SK-N-SH (cell line): ENCODE results near the gene KCNJ10. TPM values are rescaled to one million over a fixed set of nuclear protein-coding genes. Genes with fewer than 3 reads are reported as not detected.

ENCODE experiments used
- CTCF ChIA-PET: fragments of 300-600, 350-600 bp; formaldehyde crosslinking; extraction: SDS; loops from one replicate; lab custom pipeline; 2021; lab: Yijun Ruan, JAX
- POLR2A ChIA-PET: fragments of 350-600 bp; sonication (Branson Sonifier 250); formaldehyde crosslinking; extraction: SDS; loops from one replicate; lab custom pipeline; 2020; ENCODE audit warnings: antibody characterized with exemption, inconsistent platforms; lab: Yijun Ruan, JAX
- DNase-seq: peaks from one replicate; pipeline ENCODE4 v3.0.0; 2012
- H2AFZ ChIP-seq: fragments of 200-600 bp; sonication (generic); 2 replicates; pipeline ENCODE4 v1.8.1; 2016; ENCODE audit warnings: antibody characterized with exemption, mild to moderate bottlenecking, low read depth
- H3F3A ChIP-seq: fragments of 200-600 bp; sonication (generic); replicated peaks from 2 replicates; pipeline ENCODE3; 2016; ENCODE audit warnings: antibody characterized with exemption, mild to moderate bottlenecking; ENCODE audit not compliant: insufficient read depth
- H3K27ac ChIP-seq, 2 experiments: fragments of 200-500 bp in 1 of 2; fragments of 200-600 bp in 1 of 2; sonication (Bioruptor generic) in 1 of 2; sonication (generic), shearing (Covaris generic) in 1 of 2; 2 replicates each; pipeline versions ENCODE4 v1.5.1 to v1.6.1; 2014 to 2016; ENCODE audit warnings: low read depth in 2 of 2, inconsistent platforms in 1 of 2, low read length in 1 of 2, mild to moderate bottlenecking in 1 of 2, mixed read lengths in 1 of 2
- H3K27me3 ChIP-seq: fragments of 200-600 bp; sonication (generic), shearing (Covaris generic); 2 replicates; pipeline ENCODE4 v1.6.1; 2016; ENCODE audit warnings: mixed run types; ENCODE audit not compliant: insufficient read depth
- H3K36me3 ChIP-seq, 2 experiments: fragments of 200-500 bp in 1 of 2; fragments of 200-600 bp in 1 of 2; sonication (Bioruptor generic) in 1 of 2; sonication (generic) in 1 of 2; replicated peaks in 1 of 2; 2 replicates each; pipeline versions ENCODE3 to v1.5.1; 2014 to 2016; ENCODE audit warnings: low read length in 1 of 2, mild to moderate bottlenecking in 1 of 2; ENCODE audit not compliant: insufficient read depth in 2 of 2, control insufficient read depth in 1 of 2
- H3K4me1 ChIP-seq, 2 experiments: fragments of 200-500 bp in 1 of 2; fragments of 200-600 bp in 1 of 2; sonication (Bioruptor generic) in 1 of 2; sonication (generic), shearing (Covaris generic) in 1 of 2; 2 replicates each; pipeline versions ENCODE4 v1.5.1 to v1.6.1; 2014 to 2016; ENCODE audit warnings: low read depth in 1 of 2, low read length in 1 of 2, mixed run types in 1 of 2; ENCODE audit not compliant: insufficient read depth in 2 of 2, control insufficient read depth in 1 of 2
- H3K4me2 ChIP-seq: fragments of 200-600 bp; sonication (generic), shearing (Covaris generic); 2 replicates; pipeline ENCODE4 v1.6.1; 2017; ENCODE audit warnings: mixed run types
- H3K4me3 ChIP-seq, 2 experiments: fragments of 200-500 bp in 1 of 2; fragments of 200-600 bp in 1 of 2; sonication (Bioruptor generic) in 1 of 2; sonication (generic), shearing (Covaris generic) in 1 of 2; 2 replicates each; pipeline versions ENCODE4 v1.5.1 to v1.8.1; 2014 to 2016; ENCODE audit warnings: low read depth in 2 of 2, inconsistent platforms in 1 of 2, low read length in 1 of 2, mild to moderate bottlenecking in 1 of 2, mixed read lengths in 1 of 2, moderate library complexity in 1 of 2
- H3K79me2 ChIP-seq: fragments of 200-600 bp; sonication (generic); 2 replicates; pipeline ENCODE4 v1.8.1; 2017; ENCODE audit warnings: mild to moderate bottlenecking; ENCODE audit not compliant: insufficient read depth
- H3K9ac ChIP-seq: fragments of 200-600 bp; sonication (generic); 2 replicates; pipeline ENCODE4 v1.6.1; 2017; ENCODE audit warnings: mixed run types
- H3K9me2 ChIP-seq: fragments of 200-600 bp; sonication (generic); 2 replicates; pipeline ENCODE4 v1.6.1; 2017; ENCODE audit warnings: mixed run types
- H3K9me3 ChIP-seq: fragments of 200-600 bp; sonication (generic); 2 replicates; pipeline ENCODE4 v1.6.1; 2017; ENCODE audit warnings: mixed run types, mild to moderate bottlenecking, moderate library complexity
- H4K20me1 ChIP-seq: fragments of 200-600 bp; sonication (generic); 2 replicates; pipeline ENCODE4 v1.6.1; 2017; ENCODE audit warnings: mild to moderate bottlenecking, mixed run types; ENCODE audit not compliant: insufficient read depth
- CHD2 ChIP-seq: fragments of 150-350 bp; IDR thresholded peaks from 2 replicates; pipeline ENCODE4 v1.6.1; 2018; ENCODE audit warnings: low read length; ENCODE audit not compliant: partially characterized antibody
- EP300 ChIP-seq, 2 experiments: IDR thresholded peaks; 2 replicates each; pipeline versions ENCODE4 v1.4.0 to v1.6.1; 2012; ENCODE audit warnings: borderline replicate concordance in 1 of 2, low read depth in 1 of 2, low read length in 1 of 2
- FOXJ3 ChIP-seq: sonication (generic); formaldehyde crosslinking; IDR thresholded peaks from 2 replicates; pipeline ENCODE4 v1.5.1; 2020; ENCODE audit warnings: mild to moderate bottlenecking, missing genetic modification reagents
- GATA2 ChIP-seq: sonication (generic); formaldehyde crosslinking; IDR thresholded peaks from 2 replicates; pipeline ENCODE4 v1.5.0; 2020; ENCODE audit warnings: mild to moderate bottlenecking, missing genetic modification reagents
- NFIC ChIP-seq: IDR thresholded peaks from 2 replicates; pipeline ENCODE4 v1.4.0; 2012; ENCODE audit warnings: borderline replicate concordance
- POLR2AphosphoS5 ChIP-seq: IDR thresholded peaks from 2 replicates; pipeline ENCODE4 v1.6.1; 2012; ENCODE audit warnings: low read depth, low read length
- RCOR1 ChIP-seq: fragments of 150-350 bp; IDR thresholded peaks from 2 replicates; pipeline ENCODE4 v1.6.1; 2017; ENCODE audit warnings: antibody characterized with exemption, low read length
- YY1 ChIP-seq: IDR thresholded peaks from 2 replicates; pipeline ENCODE4 v1.4.0; 2012; ENCODE audit warnings: low read depth, mild to moderate bottlenecking
- WGBS: methylation state at CpG from one replicate; pipeline ENCODE4 v1.1.6; 2017; ENCODE audit warnings: low lambda C conversion rate; 5-methylcytosine and 5-hydroxymethylcytosine counted together
- polyA plus RNA-seq, 3 experiments: library from polyadenylated mRNA; depleted of rRNA; stranded (reverse); fragments of >200 nt; gene quantifications; 2 replicates each; pipeline ENCODE4 v1.2.3, GENCODE V29; 2012
- TF ChIP-seq, protein P1 (sequence below): fragments of 200-600 bp; sonication (generic); IDR thresholded peaks from 2 replicates; pipeline ENCODE4 v1.6.1; 2017; ENCODE audit warnings: antibody characterized with exemption, mild to moderate bottlenecking, moderate library complexity
- TF ChIP-seq, protein P2 (sequence below): IDR thresholded peaks from 2 replicates; pipeline ENCODE4 v1.4.0; 2012; ENCODE audit warnings: low read depth, borderline replicate concordance
- TF ChIP-seq, protein P3 (sequence below): IDR thresholded peaks from 2 replicates; pipeline ENCODE4 v1.4.0; 2012; ENCODE audit warnings: low read depth, borderline replicate concordance
- TF ChIP-seq, protein P4 (sequence below): IDR thresholded peaks from 2 replicates; pipeline ENCODE4; 2012
- TF ChIP-seq, protein P5 (sequence below): IDR thresholded peaks from 2 replicates; pipeline ENCODE4 v1.4.0; 2012; ENCODE audit warnings: low read depth

Gene KCNJ10
- polyA plus RNA-seq, 1 of the 3 experiments (the other 2 are of a cell fraction), result not detected

DNA sequence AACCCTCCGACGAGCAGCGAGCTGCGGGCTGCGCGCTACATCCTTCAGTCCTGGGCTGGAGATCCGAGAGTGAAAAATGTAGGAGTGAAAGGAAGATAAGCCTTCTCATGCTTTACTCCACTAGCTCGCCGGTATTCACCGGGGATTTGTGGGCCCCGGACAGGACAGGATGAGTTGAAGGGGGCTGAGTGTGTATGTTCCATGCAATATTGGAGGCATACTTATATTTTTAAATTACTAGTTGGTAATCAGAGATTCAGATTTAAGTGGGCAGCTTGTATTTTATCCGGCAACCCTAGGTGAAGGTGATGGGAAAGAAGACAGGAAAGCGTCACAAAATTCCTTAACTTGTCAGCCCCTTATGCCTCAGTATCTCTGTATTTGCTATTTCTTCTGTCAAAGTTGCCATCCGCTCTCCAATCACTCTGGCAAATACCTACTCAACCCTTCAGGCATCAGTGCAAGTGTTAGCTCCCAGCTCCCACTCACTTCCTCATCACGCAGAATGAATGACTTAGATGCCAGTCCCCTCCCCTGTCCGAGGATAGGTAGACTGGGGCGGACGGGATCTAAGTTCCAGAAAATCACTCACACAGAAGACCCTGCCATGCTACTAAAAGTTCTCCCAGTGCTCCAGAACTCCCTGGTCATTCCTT is 37.7 kb downstream of the KCNJ10 start:
- H3K4me2 ChIP-seq, result peak overlapping the region; percentile 85
- peak overlapping the region; percentile 99 for H2AFZ ChIP-seq
- H3K79me2 ChIP-seq, result peaks cover 9% of the 10 kb centered on the region; the same call in 1 of the 2 replicates
- H4K20me1 ChIP-seq, result no peaks in the 10 kb centered on the region
- TF ChIP-seq EP300 (IDR thresholded peaks at IDR 0.05; ENCODE audit: borderline replicate concordance in 1 of 2, low read depth in 1 of 2, low read length in 1 of 2) (no peak), RCOR1 (no peak), NFIC (0 out of 2 replicates have a peak, but pooled peaks have one; percentile 1)
- TF ChIP-seq, protein P1, sequence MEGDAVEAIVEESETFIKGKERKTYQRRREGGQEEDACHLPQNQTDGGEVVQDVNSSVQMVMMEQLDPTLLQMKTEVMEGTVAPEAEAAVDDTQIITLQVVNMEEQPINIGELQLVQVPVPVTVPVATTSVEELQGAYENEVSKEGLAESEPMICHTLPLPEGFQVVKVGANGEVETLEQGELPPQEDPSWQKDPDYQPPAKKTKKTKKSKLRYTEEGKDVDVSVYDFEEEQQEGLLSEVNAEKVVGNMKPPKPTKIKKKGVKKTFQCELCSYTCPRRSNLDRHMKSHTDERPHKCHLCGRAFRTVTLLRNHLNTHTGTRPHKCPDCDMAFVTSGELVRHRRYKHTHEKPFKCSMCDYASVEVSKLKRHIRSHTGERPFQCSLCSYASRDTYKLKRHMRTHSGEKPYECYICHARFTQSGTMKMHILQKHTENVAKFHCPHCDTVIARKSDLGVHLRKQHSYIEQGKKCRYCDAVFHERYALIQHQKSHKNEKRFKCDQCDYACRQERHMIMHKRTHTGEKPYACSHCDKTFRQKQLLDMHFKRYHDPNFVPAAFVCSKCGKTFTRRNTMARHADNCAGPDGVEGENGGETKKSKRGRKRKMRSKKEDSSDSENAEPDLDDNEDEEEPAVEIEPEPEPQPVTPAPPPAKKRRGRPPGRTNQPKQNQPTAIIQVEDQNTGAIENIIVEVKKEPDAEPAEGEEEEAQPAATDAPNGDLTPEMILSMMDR, result no peak
- no peaks in the 10 kb centered on the region for H3K9me3 ChIP-seq
- ChIA-PET POLR2A (interaction anchor here (1.0 to 1.7 kb wide), 3 partner anchors 14 to 227 kb away, joined by 3 to 4 read pairs (median 3); no protein-coding TSS in a partner anchor), CTCF (interaction anchor here (0.9 to 5.8 kb wide), 7 partner anchors 14 to 234 kb away, joined by 3 to 47 read pairs (median 10); partner anchors contain the start of gene KCNJ9)
- peak overlapping the region; percentile 68 for H3K9ac ChIP-seq
- WGBS, result 2% methylated on average over 18 of the region's 18 CpGs
- H3K27ac ChIP-seq, result peak overlapping the region in 1 of 2 experiments; percentile 58; a peak in 2 of 4 replicates
- H3K4me3 ChIP-seq, result peak overlapping the region; percentile 84 to 93
- peak; percentile 33 for DNase-seq
- no peaks in the 10 kb centered on the region for H3F3A ChIP-seq
- H3K4me1 ChIP-seq, result peaks cover 0 to 15% of the 10 kb centered on the region in 2 experiments; a peak in 2 of 4 replicates
- peaks cover 5% of the 10 kb centered on the region; the same call in 1 of the 2 replicates for H3K27me3 ChIP-seq
- H3K9me2 ChIP-seq, result no peaks in the 10 kb centered on the region
- H3K36me3 ChIP-seq, result peaks cover 0 to 10% of the 10 kb centered on the region in 2 experiments

DNA sequence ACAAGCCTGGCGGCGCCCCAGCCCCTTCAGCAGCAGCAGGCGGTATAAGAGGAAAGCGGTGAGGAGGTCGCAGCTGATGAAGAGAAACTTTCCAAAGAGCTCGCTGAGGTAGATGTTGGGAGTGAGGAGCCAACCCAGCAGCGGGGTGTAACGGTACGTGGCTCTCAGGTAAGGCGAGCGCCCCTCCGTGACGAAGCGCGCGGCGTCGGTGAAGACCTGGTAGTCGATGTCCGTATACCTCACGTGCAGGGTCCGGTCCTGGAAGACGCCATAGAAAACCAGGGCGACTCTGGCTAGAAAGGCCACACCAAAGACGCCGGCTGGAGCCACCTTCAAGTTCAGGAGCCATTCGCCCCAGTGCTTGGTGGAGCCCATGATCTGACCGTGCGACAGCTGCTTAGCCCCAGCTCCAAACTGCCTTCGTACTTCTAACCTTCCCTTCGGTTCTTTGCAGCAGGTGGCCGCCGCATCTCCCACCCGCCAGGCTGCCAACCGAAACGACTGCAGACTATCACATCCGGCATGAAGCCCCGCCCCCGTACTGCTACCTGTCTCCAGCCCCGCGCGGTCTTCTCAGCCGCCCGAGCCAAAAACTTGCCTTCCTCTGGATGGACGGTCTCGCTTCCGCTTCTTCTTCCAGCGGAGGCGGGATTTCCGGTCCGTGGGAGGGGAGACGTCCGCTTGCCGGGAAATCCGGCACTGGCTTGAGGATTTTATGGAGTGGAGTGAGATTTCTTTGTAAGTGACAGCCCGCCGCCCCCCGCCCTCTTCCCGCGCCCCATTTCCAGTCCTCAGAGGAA is 38.4 kb downstream of the KCNJ10 start, which contains the start of gene PIGM:
Gene PIGM, minus strand, starts transcription at position 626 of the 800 bp plus-strand sequence. Its CDS starts 251 bp downstream, at position 375.
- Histone ChIP-seq H2AFZ (peak within 1 kb of the TSS; percentile 99), H3K4me2 (peak within 1 kb of the TSS; percentile 85), H3F3A (no peaks in the 10 kb centered on the region), H3K9me2 (no peaks in the 10 kb centered on the region), H3K36me3 (peaks cover 0 to 12% of the 10 kb centered on the region in 2 experiments), H3K27ac (peak within 1 kb of the TSS in 1 of 2 experiments; percentile 82; a peak in 2 of 4 replicates), H3K9ac (peak within 1 kb of the TSS; percentile 68), H3K79me2 (peaks cover 9% of the 10 kb centered on the region; the same call in 1 of the 2 replicates), H3K4me1 (peaks cover 0 to 15% of the 10 kb centered on the region in 2 experiments; a peak in 2 of 4 replicates), H3K27me3 (peaks cover 5% of the 10 kb centered on the region; the same call in 1 of the 2 replicates), H3K9me3 (no peaks in the 10 kb centered on the region), H4K20me1 (no peaks in the 10 kb centered on the region), H3K4me3 (peak within 1 kb of the TSS; percentile 84 to 93)
- 1% methylated on average over 39 of the region's 60 CpGs for WGBS
- ChIA-PET POLR2A (interaction anchor here (1.0 to 1.7 kb wide), 4 partner anchors 15 to 228 kb away, joined by 3 to 4 read pairs (median 3); no protein-coding TSS in a partner anchor), CTCF (interaction anchor here (0.9 to 5.8 kb wide), 9 partner anchors 15 to 233 kb away, joined by 3 to 47 read pairs (median 5); partner anchors contain the start of gene KCNJ9)
- DNase-seq, result peak; percentile 89
- TF ChIP-seq, protein P2, sequence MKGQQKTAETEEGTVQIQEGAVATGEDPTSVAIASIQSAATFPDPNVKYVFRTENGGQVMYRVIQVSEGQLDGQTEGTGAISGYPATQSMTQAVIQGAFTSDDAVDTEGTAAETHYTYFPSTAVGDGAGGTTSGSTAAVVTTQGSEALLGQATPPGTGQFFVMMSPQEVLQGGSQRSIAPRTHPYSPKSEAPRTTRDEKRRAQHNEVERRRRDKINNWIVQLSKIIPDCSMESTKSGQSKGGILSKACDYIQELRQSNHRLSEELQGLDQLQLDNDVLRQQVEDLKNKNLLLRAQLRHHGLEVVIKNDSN, result no peak
- TF ChIP-seq POLR2AphosphoS5 (peak; percentile 81; the same call in 1 of the 2 replicates), FOXJ3 (CRISPR knock-in tag) (no peak), GATA2 (CRISPR knock-in tag) (no peak; the same call in 1 of the 2 replicates), YY1 (peak; percentile 78; the same call in 1 of the 2 replicates), NFIC (peak; percentile 44; the same call in 1 of the 2 replicates), CHD2 (peak; percentile 86)
- TF ChIP-seq, protein P3, sequence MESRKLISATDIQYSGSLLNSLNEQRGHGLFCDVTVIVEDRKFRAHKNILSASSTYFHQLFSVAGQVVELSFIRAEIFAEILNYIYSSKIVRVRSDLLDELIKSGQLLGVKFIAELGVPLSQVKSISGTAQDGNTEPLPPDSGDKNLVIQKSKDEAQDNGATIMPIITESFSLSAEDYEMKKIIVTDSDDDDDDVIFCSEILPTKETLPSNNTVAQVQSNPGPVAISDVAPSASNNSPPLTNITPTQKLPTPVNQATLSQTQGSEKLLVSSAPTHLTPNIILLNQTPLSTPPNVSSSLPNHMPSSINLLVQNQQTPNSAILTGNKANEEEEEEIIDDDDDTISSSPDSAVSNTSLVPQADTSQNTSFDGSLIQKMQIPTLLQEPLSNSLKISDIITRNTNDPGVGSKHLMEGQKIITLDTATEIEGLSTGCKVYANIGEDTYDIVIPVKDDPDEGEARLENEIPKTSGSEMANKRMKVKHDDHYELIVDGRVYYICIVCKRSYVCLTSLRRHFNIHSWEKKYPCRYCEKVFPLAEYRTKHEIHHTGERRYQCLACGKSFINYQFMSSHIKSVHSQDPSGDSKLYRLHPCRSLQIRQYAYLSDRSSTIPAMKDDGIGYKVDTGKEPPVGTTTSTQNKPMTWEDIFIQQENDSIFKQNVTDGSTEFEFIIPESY, result no peak
- TF ChIP-seq, protein P4, sequence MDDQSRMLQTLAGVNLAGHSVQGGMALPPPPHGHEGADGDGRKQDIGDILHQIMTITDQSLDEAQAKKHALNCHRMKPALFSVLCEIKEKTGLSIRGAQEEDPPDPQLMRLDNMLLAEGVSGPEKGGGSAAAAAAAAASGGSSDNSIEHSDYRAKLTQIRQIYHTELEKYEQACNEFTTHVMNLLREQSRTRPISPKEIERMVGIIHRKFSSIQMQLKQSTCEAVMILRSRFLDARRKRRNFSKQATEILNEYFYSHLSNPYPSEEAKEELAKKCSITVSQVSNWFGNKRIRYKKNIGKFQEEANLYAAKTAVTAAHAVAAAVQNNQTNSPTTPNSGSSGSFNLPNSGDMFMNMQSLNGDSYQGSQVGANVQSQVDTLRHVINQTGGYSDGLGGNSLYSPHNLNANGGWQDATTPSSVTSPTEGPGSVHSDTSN, result peak; percentile 81
- TF ChIP-seq, protein P1, result no peak
- TF ChIP-seq, protein P5, sequence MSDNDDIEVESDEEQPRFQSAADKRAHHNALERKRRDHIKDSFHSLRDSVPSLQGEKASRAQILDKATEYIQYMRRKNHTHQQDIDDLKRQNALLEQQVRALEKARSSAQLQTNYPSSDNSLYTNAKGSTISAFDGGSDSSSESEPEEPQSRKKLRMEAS, result peak; percentile 77
